K562 (cell line): ENCODE data around the gene MPDZ. TPM values are rescaled to one million over a fixed set of nuclear protein-coding genes. Genes with fewer than 3 reads are reported as not detected.

Source experiments
- ATAC-seq: fragments of 200-7000 bp; cut with Tn5 transposase; 3 replicates; pipeline ENCODE4 v1.9.1; 2020; ENCODE audit warnings: moderate library complexity
- BruUV-seq: library from RNA; stranded (reverse); fragments of 400-500 nt; replicated peaks from 2 replicates; lab custom pipeline; 2021; lab: Mats Ljungman, UMichigan
- CTCF ChIA-PET: fragments of 300-600 bp; formaldehyde crosslinking; extraction: SDS; loops from one replicate; lab custom pipeline; 2021; ENCODE audit warnings: low intra/inter-chr PET ratio; lab: Yijun Ruan, JAX
- POLR2A ChIA-PET: fragments of 300-600, 350-650 bp; sonication (Branson Sonifier 250); formaldehyde crosslinking; extraction: SDS; loops from one replicate; lab custom pipeline; 2021; ENCODE audit warnings: antibody characterized with exemption, inconsistent platforms; lab: Yijun Ruan, JAX
- DNase-seq, 4 experiments: peaks; one replicate each; pipeline versions ENCODE4 v3.0.0 to v3.0.0-alpha.2; 2011 to 2018; ENCODE audit warnings: low spot score in 3 of 4, mixed read lengths in 3 of 4; ENCODE audit errors: extremely low read depth in 1 of 4
- FAIRE-seq: peaks from 2 replicates; lab custom pipeline; 2011; peaks lifted over from hg19 to GRCh38; lab: Jason Lieb, UNC
- H2AFZ ChIP-seq: 2 replicates; pipeline ENCODE4 v1.6.0; 2011; ENCODE audit warnings: low read depth, low read length, control low read depth, inconsistent platforms
- H3K27ac ChIP-seq: fragments of 200-600 bp; 3 replicates; pipeline ENCODE4 v1.8.0; 2011; ENCODE audit warnings: low read depth, mild to moderate bottlenecking, control low read depth, inconsistent platforms, low read length, moderate library complexity, mixed read lengths; ENCODE audit errors: extremely low read depth
- H3K27me3 ChIP-seq, 2 experiments: fragments of 300-600 bp in 1 of 2; 2 replicates in 1 of 2; 3 replicates in 1 of 2; pipeline versions ENCODE4 v1.6.0 to v1.8.0; 2011; ENCODE audit warnings: inconsistent platforms in 2 of 2, low read length in 2 of 2, mild to moderate bottlenecking in 1 of 2, mixed read lengths in 1 of 2, moderate library complexity in 1 of 2; ENCODE audit not compliant: control insufficient read depth in 2 of 2, insufficient read depth in 2 of 2
- H3K36me3 ChIP-seq: fragments of 300-600 bp; 3 replicates; pipeline ENCODE4 v1.8.0; 2011; ENCODE audit warnings: mild to moderate bottlenecking, low read length, inconsistent platforms; ENCODE audit not compliant: control insufficient read depth, insufficient read depth
- H3K4me1 ChIP-seq, 2 experiments: fragments of 200-600 bp in 1 of 2; replicated peaks in 1 of 2; 2 replicates in 1 of 2; 3 replicates in 1 of 2; pipeline versions ENCODE4 v1.5.1 to v1.8.0; 2011; ENCODE audit warnings: inconsistent platforms in 2 of 2, low read length in 2 of 2, mild to moderate bottlenecking in 1 of 2, mixed read lengths in 1 of 2, moderate library complexity in 1 of 2; ENCODE audit not compliant: control insufficient read depth in 2 of 2, insufficient read depth in 2 of 2
- H3K4me2 ChIP-seq: 2 replicates; pipeline ENCODE4 v1.6.1; 2011; ENCODE audit warnings: low read length, control low read depth, inconsistent platforms, mixed read lengths; ENCODE audit not compliant: insufficient read depth
- H3K4me3 ChIP-seq: fragments of 200-600 bp; sonication (generic), shearing (Covaris generic); 2 replicates; pipeline ENCODE4 v1.5.1; 2016; ENCODE audit warnings: control low read depth, inconsistent platforms
- H3K79me2 ChIP-seq: fragments of 200-600 bp; 3 replicates; pipeline ENCODE4 v1.8.0; 2011; ENCODE audit warnings: low read length, inconsistent platforms; ENCODE audit not compliant: control insufficient read depth, insufficient read depth
- H3K9ac ChIP-seq, 2 experiments: 2 replicates each; pipeline versions ENCODE4 v1.6.0 to v1.6.1; 2011; ENCODE audit warnings: low read depth in 2 of 2, low read length in 2 of 2, control low read depth in 1 of 2, inconsistent platforms in 1 of 2, mild to moderate bottlenecking in 1 of 2, mixed read lengths in 1 of 2; ENCODE audit not compliant: insufficient read depth in 1 of 2
- H3K9me1 ChIP-seq: one replicate; pipeline ENCODE4 v1.6.0; 2011; ENCODE audit warnings: inconsistent platforms, mild to moderate bottlenecking, low read length, moderate library complexity; ENCODE audit not compliant: control insufficient read depth, insufficient read depth
- H3K9me3 ChIP-seq: replicated peaks from 2 replicates; pipeline ENCODE4 v1.5.1; 2011; ENCODE audit warnings: low read depth, low read length, inconsistent platforms; ENCODE audit not compliant: control insufficient read depth, insufficient read depth
- H4K20me1 ChIP-seq: replicated peaks from 2 replicates; pipeline ENCODE4 v1.6.1; 2011; ENCODE audit warnings: low read length, inconsistent platforms, mixed read lengths; ENCODE audit not compliant: control insufficient read depth, insufficient read depth
- MXD1 ChIP-seq: fragments of 250-450 bp; sonication (Bioruptor Pico); IDR thresholded peaks from 2 replicates; pipeline ENCODE4 v1.8.0; 2021; ENCODE audit warnings: borderline replicate concordance, mild to moderate bottlenecking, moderate library complexity; ENCODE audit not compliant: poor library complexity, severe bottlenecking
- NFXL1 ChIP-seq: fragments of 450-650 bp; formaldehyde crosslinking; IDR thresholded peaks from 2 replicates; pipeline ENCODE4 v1.4.0; 2021; ENCODE audit warnings: mild to moderate bottlenecking
- ZNF124 ChIP-seq: sonication (generic); formaldehyde crosslinking; IDR thresholded peaks from 2 replicates; pipeline ENCODE4 v1.8.1; 2022; ENCODE audit warnings: missing genetic modification reagents
- ZNF639 ChIP-seq, 2 experiments: fragments of 200-800 bp in 1 of 2; sonication (Bioruptor generic) in 1 of 2; sonication (generic) in 1 of 2; formaldehyde crosslinking in 1 of 2; IDR thresholded peaks in 1 of 2; conservative IDR thresholded peaks in 1 of 2; 2 replicates each; pipeline versions ENCODE4 v1.5.0 to v1.6.1; 2016 to 2020; ENCODE audit warnings: missing compliant biosample characterization in 1 of 2, missing genetic modification characterization in 1 of 2, missing genetic modification reagents in 1 of 2
- WGBS: fragments of 100-300 bp; shearing (Covaris generic); methylation state at CpG from one replicate; pipeline ENCODE4 v1.1.6; 2016; ENCODE audit warnings: low coverage, mixed read lengths; ENCODE audit not compliant: insufficient coverage; ENCODE audit errors: missing lambda C conversion rate; 5-methylcytosine and 5-hydroxymethylcytosine counted together
- in situ Hi-C: fragments of 300-500 bp; cut with MboI; formaldehyde crosslinking; loops from 4 replicates; pipeline ENCODE4 v1.15.0; 2018; ENCODE audit warnings: inconsistent platforms, mixed read lengths
- intact Hi-C: fragments of 100-400 bp; cut with micrococcal nuclease; formaldehyde crosslinking; loops from 2 replicates; pipeline ENCODE4 v1.14.2; 2022
- polyA plus RNA-seq, 8 experiments: library from polyadenylated mRNA; depleted of rRNA in 4 of 8; stranded (reverse) in 5 of 8; unstranded in 3 of 8; fragments of >200 nt; fragmentation: Nextera tagmentation in 2 of 8; fragmentation: Illumina TruSeq in 1 of 8; extraction: Ambion mirVana in 2 of 8; extraction: Trizol in 1 of 8; gene quantifications; 2 replicates each; pipeline versions ENCODE4 v1.2.1 to v1.2.3, GENCODE V29; 2011 to 2014; ENCODE audit warnings: inconsistent platforms in 1 of 8, missing spikeins in 1 of 8
- total RNA-seq, 7 experiments: library from RNA; depleted of rRNA in 6 of 7; stranded (reverse); fragments of >200 nt in 6 of 7; fragmentation: Illumina TruSeq in 2 of 7; extraction: Trizol in 2 of 7; gene quantifications; 2 replicates each; pipeline versions ENCODE4 v1.2.1 to v1.2.3, GENCODE V29; 2011 to 2021; ENCODE audit warnings: low replicate concordance in 1 of 7

The MPDZ gene
- total and polyA plus RNA-seq, 9 of the 15 experiments (the other 6 are each of a cell fraction or from before 2014, with no cell fraction given) = 3.9 to 13.2 (median 5.7) TPM

GRCh38 chr9:13163946-13164345 is 115.5 kb downstream of the MPDZ start:
- Histone ChIP-seq H3K4me1 (no peaks in the 10 kb centered on the region), H3K79me2 (no peaks in the 10 kb centered on the region), H3K36me3 (no peaks in the 10 kb centered on the region), H3K27me3 (no peaks in the 10 kb centered on the region), H3K27ac (no peak overlapping the region), H3K4me2 (no peak overlapping the region), H3K9me3 (no peaks in the 10 kb centered on the region), H4K20me1 (no peaks in the 10 kb centered on the region), H3K4me3 (no peak overlapping the region), H2AFZ (no peak overlapping the region), H3K9me1 (no peaks in the 10 kb centered on the region), H3K9ac (no peak overlapping the region)
- in situ Hi-C loops (no loop called here), intact Hi-C loops (no loop called here)
- FAIRE-seq (no peak), DNase-seq (no peak), ATAC-seq (no peak)
- WGBS = 52% methylated on average over 2 of the region's 2 CpGs
- no peak for TF ChIP-seq NFXL1 (CRISPR knock-in tag)
- no peak for TF ChIP-seq ZNF639 (CRISPR knock-in tag; conservative IDR thresholded peaks at IDR 0.05 in 1 of 2, IDR thresholded peaks at IDR 0.05 in 1 of 2)
- TF ChIP-seq MXD1 (CRISPR knock-in tag) = no peak
- no peak for TF ChIP-seq ZNF124 (CRISPR knock-in tag)
- BruUV-seq = no TSS peak
- CTCF ChIA-PET = no interaction called here
- POLR2A ChIA-PET = no interaction called here
